Stimulated activated CD4-positive, alpha-beta T cell treated with anti-CD3 and anti-CD28 coated beads, Interleukin-15, amount 100 ng/mL, for 24 hours (primary cell): ENCODE results near the gene CORO2B.
"Not testable (repeated sequence)": the region's sequence is repeated elsewhere in the genome, so short reads cannot be mapped to it uniquely, and the experiment has no call there.

ENCODE experiments used
- DNase-seq: peaks from one replicate; pipeline ENCODE4 v3.0.0-alpha.2; 2020

Gene CORO2B

GRCh38 chr15:68743256-68743655, 164.5 kb downstream of the CORO2B start:
- no peak for DNase-seq

- no peak for DNase-seq
Measured at GRCh38 chr15:68749365-68749764, 170.6 kb downstream of the CORO2B start.

GRCh38 chr15:68749793-68750192, 171.0 kb downstream of the CORO2B start:
- DNase-seq = no peak

- DNase-seq = no peak
Measured at GRCh38 chr15:68751622-68752021, 172.8 kb downstream of the CORO2B start.

- no peak for DNase-seq
Measured at GRCh38 chr15:68755731-68756130, 176.9 kb downstream of the CORO2B start.

GRCh38 chr15:68759982-68760579, 181.3 kb downstream of the CORO2B start:
- DNase-seq = not testable (repeated sequence)

- DNase-seq = no peak
Measured at GRCh38 chr15:68763063-68763462, 184.3 kb downstream of the CORO2B start.

GRCh38 chr15:68764090-68764489, 185.3 kb downstream of the CORO2B start:
- no peak for DNase-seq

GRCh38 chr15:68765602-68766368, 187.0 kb downstream of the CORO2B start:
- no peak for DNase-seq

- DNase-seq = no peak
Measured at GRCh38 chr15:68767833-68768232, 189.0 kb downstream of the CORO2B start.

- DNase-seq = no peak
Measured at GRCh38 chr15:68768321-68768720, 189.5 kb downstream of the CORO2B start.

- DNase-seq = no peak
Measured at GRCh38 chr15:68769702-68770101, 190.9 kb downstream of the CORO2B start.

- no peak for DNase-seq
Measured at GRCh38 chr15:68770216-68770615, 191.4 kb downstream of the CORO2B start.

- DNase-seq = no peak
Measured at GRCh38 chr15:68773036-68773435, 194.2 kb downstream of the CORO2B start.

- DNase-seq = no peak
Measured at GRCh38 chr15:68774120-68774519, 195.3 kb downstream of the CORO2B start.

- DNase-seq = no peak
Measured at GRCh38 chr15:68774521-68775235, 195.9 kb downstream of the CORO2B start.

- DNase-seq = no peak
Measured at GRCh38 chr15:68775236-68775577, 196.4 kb downstream of the CORO2B start.

- DNase-seq = no peak
Measured at GRCh38 chr15:68775671-68776476, 197.1 kb downstream of the CORO2B start.

GRCh38 chr15:68776477-68777270, 197.9 kb downstream of the CORO2B start:
- no peak for DNase-seq
